NCI-H128 (cell line): ENCODE measurements around the gene RBM4.
A peak's percentile ranks its signal among the peaks of the same experiment; 100 is the strongest.
"Not testable (repeated sequence)": the region's sequence is repeated elsewhere in the genome, so short reads cannot be mapped to it uniquely, and the experiment has no call there.

Source experiments
- DNase-seq: peaks from one replicate; lab custom pipeline; 2025; ENCODE audit not compliant: unreplicated experiment; lab: John Stamatoyannopoulos, UW

The RBM4 gene, protein sequence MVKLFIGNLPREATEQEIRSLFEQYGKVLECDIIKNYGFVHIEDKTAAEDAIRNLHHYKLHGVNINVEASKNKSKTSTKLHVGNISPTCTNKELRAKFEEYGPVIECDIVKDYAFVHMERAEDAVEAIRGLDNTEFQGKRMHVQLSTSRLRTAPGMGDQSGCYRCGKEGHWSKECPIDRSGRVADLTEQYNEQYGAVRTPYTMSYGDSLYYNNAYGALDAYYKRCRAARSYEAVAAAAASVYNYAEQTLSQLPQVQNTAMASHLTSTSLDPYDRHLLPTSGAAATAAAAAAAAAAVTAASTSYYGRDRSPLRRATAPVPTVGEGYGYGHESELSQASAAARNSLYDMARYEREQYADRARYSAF

GRCh38 chr11:66638177-66639065, at the start of gene RBM4:
TSS of gene RBM4 (plus strand) at chr11:66638703. CDS start at chr11:66639712, 1,009 bp downstream.
- peak; percentile 99 for DNase-seq

GRCh38 chr11:66589315-66589714, 49.2 kb upstream of the RBM4 start:
- not testable (repeated sequence) for DNase-seq

GRCh38 chr11:66589996-66590675, 48.4 kb upstream of the RBM4 start:
- DNase-seq, result no peak

- DNase-seq, result no peak
Measured at GRCh38 chr11:66591175-66591574, 47.3 kb upstream of the RBM4 start.

- DNase-seq, result peak; percentile 86
Measured at GRCh38 chr11:66592457-66593302, 45.8 kb upstream of the RBM4 start, which contains the start of the genes CCDC87 and CCS. TSS of gene CCDC87 (minus strand) at chr11:66593063. CDS start at chr11:66593015, 48 bp downstream. TSS of gene CCS (plus strand) at chr11:66593185. CDS start at chr11:66593262, 77 bp downstream.

DNA sequence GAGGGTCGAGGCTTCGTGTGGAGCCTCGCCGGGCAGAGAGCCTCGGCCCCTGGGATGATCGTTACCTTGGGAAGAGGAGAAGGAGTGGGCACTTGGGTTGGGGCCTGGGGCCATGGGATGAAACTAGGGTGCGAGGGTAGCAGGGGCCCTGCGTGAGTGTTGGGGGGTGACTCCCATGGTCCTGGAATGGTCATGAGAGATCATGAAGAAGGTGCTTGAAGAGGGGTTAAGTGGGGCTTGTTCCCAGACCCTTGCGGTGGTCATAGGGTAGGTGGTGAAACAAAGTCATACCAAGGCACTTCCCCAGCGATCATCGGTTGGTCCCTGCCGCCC, 45.2 kb upstream of the RBM4 start:
- DNase-seq, result no peak

GRCh38 chr11:66593650-66594049, 44.9 kb upstream of the RBM4 start:
- no peak for DNase-seq

DNA sequence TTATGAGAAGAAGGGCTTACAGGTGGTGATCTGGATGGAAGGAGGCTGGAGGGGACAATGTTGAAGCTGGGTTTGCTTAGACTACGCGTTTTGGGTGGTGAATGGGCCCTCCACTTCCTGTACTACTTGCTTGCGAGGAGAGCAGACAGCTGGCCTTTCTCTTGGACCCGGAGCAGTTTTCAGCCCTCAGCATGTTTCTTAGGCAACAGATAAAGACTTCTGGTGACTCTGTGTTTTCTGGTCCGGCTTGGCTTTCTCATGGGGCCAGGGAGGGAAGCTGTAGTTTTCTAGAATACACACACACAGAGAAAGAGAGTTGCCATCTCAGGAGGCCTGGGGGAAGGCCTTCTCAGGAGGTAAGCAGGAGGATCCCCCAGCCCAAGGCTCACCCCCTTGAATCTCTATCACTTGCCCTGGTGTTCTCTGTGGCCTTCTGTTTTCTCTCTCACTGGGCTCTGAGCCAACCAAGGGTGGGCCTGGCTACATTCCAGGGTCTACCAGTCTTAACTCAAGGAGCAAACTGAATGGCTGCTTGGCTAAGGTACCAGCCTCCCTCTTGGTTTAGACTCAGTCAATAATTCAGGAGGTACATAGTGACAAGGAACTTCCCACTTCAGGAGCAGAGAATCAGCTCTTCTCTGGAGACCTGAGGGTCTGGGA, 43.1 kb upstream of the RBM4 start:
- DNase-seq, result no peak

GRCh38 chr11:66598993-66599392, 39.5 kb upstream of the RBM4 start:
- no peak for DNase-seq

- DNase-seq, result no peak
Measured at GRCh38 chr11:66600219-66600618, 38.3 kb upstream of the RBM4 start.

DNA sequence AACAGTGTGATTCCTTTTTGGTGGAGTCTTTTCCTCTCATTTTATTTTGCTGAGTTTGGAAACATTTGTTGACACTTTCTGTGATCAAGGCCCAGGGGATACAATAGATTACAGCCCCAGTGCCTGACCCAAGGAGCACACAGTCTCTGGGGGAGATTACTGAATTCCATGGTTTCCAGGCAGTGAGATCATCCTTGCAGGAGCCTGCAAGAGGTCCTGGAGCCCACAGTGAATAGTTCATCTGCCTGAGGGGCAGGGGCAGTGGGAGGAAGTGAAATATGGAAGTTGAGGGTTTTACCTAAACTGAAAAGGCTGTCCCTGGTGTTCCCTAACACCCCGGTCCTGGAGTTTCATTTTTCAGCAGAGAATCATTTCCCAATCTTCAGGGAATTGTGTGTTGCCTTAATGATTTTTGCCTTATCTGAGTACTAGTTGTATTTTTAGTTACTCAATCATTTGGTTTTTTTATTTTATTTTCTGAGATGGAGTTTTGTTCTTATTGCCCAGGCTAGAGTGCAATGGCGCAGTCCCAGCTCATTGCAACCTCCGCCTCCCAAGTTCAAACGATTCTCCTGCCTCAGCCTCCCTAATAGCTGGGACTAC, 37.8 kb upstream of the RBM4 start:
- DNase-seq, result no peak

DNA sequence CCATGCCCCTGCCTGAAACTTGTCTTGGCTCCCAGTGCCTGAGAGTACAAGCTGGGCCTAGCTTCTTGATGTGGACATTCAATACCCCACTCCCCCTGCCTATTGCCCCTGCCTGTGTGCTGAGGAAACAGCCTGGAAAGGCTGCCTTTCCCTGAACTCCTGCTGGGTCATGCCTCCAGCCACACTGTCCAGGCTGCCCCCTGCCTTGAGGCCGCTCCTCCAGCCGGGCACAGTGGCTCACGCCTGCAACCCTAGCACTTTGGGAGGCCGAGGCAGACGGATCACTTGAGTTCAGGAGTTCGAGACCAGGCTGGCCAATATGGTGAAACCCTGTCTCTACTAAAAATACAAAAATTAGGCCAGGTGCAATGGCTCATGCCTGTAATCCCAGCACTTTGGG, 35.4 kb upstream of the RBM4 start:
- DNase-seq, result no peak

GRCh38 chr11:66604155-66604554, 34.3 kb upstream of the RBM4 start:
- no peak for DNase-seq

DNA sequence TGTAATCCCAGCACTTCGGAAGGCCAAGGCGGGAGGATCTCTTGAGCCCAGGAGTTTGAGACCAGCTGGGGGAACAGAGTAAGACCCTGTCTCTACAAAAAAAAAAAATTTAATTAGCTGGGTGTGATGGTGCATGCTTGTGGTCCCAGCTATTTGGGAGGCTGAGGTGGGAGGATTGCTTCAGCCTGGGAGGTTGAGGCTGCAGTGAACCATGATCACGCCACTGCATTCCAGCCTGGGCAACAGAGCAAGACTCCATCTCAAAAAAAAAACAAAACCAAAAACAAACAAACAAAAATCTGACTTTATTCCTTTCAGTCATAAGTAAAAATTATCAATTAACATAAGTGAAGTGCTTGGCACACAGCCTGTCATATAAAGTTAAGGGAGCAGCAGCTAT, 31.9 kb upstream of the RBM4 start:
- DNase-seq, result not testable (repeated sequence)

DNA sequence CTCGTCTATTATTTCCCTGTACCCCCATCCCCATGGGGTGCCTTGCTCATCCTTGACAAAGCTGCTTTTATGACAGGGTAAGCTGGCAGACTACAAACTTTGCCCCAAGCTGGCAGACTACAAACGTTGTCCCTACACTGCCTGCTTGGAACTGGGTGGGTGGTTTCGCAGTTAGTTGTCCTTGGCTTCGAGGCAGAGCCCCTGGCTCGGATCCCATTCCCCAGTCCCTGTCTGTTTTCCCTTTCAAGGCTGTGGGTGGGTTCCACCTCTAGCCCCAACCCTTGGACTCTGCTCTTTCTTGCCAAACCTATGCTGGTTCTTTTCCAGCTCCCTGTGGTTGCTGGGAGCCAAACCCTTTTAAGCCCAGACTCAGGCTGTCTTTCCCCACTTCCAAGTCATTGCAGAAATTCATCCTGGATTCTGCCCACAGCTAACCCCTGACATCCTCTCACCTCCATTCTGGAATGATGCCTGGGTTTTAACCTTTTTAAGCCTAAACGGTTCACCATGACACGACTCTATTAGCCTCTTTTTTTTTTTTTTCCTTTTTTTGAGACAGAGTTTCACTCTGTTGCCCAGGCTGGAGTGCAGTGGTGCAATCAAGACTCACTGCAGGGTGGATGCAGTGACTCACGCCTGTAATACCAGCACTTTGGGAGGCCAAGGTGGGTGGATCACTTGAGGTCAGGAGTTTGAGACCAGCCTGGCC, 31.2 kb upstream of the RBM4 start:
- DNase-seq, result no peak

DNA sequence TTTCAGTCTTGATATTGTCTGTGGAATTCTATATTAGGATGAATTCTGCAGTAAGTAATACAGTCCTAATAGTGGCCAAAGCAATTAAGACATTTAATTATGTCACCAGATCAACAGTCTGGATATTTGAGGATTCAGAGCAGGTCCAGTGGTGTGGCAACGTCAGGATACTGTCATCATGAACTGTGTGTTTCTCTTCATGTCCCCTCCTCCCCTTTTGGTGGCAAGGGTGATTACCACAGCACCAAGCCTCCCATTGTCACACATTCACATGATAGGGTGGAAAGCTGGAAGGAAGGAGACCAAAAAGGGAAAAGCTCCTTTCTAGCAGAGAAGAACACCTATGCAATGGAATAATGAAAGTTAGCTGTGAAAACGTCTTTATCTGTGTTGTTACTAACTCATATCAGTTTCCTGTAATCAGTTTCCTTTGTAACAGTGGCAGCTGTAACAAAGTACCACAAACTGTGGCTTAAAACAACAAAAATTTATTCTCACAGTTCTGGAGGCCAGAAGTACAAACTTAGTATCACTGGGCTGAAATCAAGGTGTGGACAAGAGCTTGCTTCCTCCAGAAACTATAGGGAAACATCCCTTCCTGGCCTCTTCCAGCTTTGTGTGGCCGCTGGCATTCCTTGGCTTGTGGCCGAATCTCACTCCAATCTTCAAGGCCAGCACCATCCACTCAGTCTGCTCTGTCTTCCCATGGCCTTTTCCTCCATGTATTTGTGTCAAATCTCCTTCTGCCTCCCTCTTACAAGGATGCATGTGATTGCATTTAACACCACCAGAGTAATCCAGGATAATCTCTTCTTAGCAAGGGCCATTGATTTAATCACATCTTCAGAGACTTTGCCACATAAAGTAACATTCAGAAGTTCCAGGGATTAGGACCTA, 28.5 kb upstream of the RBM4 start:
- no peak for DNase-seq

- no peak for DNase-seq
Measured at GRCh38 chr11:66612458-66612857, 26.0 kb upstream of the RBM4 start.

GRCh38 chr11:66614073-66614472, 24.4 kb upstream of the RBM4 start:
- no peak for DNase-seq
